ENCODE results near the gene CASP12.

CASP12 gene

DNA sequence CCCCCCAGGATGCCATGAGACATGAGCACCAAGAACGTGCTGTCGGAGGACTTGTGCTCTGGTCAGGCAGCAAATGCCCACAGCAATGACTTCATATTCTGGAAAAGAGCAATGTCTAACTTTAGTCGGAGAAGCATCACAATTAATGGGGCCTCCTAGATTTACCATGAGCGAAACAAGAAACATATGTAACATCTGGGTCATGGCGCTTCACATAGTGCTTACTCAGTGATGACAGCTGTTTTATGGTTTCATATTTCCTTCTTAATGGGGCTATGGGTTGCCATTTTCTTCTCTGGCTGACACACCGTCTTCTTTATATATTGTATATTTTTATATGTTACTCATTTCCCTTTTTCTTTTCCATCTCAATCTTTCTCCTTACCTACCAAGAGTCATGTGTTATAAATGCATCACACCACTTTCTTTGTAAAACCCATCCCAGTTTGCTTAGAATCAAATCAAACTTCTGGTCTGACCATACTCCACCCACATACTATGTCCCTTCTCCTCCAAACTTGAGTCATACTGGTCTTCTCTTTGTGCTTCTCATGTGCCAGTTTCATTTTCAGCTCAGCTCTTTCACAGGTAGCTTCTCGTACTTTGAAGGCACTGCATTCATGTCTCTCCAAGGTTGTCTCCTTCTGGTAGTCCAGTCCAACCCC lies 9.4 kb upstream of the CASP12 start:
- no peak overlapping the region for H3K4me3 ChIP-seq (ENCODE audit: low read length)
- TF ChIP-seq ZNF274 (IDR thresholded peaks at IDR 0.05; ENCODE audit: low read depth, low read length): no peak

DNA sequence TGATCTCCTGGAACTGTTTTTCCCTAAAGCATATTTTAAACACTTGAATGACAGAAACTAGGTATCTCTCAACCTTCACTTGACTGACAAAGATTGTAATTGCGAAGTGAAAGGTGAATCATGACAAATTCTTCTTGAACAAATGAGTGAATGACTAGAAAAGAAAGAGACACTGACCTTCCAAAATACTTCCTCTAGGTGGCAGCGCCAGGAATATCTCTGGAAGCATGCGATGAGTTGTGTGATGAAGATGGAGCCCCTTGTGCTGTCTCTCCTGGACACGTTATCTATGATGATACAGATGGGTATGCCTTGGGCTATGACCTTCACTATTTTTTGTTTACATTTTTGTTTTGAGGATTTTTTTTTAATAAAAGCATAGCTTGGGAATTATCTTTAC lies 7.0 kb upstream of the CASP12 start:
- no peak for TF ChIP-seq ZNF274 (IDR thresholded peaks at IDR 0.05; ENCODE audit: low read depth, low read length)
- no peak overlapping the region for H3K4me3 ChIP-seq (ENCODE audit: low read length)

DNA sequence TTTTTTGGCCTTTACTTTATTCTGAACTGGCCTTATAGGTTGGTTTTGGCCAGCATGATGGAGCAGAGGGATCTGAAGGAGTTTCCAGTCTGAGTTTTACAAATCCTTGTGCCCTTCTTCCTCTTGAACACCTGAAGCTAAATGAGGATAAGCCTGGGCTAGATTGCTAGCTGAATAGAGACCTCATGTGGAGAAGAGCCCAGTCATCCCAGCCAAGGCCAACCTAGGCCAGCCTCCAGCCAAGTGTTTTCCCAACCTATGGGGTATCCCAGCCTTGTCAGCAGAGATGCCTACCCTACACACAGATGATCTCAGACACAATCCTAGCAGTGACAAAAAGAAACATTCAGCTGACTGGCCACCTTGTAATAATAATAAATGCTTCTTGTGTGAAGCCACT lies 966 bp upstream of the CASP12 start:
- no peak for TF ChIP-seq ZNF274 (IDR thresholded peaks at IDR 0.05; ENCODE audit: low read depth, low read length)
- no peak overlapping the region for H3K4me3 ChIP-seq (ENCODE audit: low read length)

DNA sequence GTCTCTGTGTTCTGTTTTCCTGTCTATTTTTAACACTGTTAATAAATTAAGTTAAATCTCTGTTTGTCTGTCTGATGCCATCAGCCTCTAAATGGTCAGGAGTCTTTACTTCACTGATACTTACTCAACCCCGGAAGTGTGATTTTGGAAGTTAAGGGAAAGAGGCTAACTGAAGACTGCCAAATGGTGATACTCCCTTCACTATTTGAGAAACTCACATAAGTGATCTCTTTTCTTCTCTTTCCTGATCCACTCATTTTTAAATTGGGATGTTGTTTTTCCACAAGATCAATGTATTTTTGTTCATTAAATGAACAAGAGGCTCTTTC lies 389 bp upstream of the CASP12 start:
- no peak for TF ChIP-seq ZNF274 (IDR thresholded peaks at IDR 0.05; ENCODE audit: low read depth, low read length)
- no peak overlapping the region for H3K4me3 ChIP-seq (ENCODE audit: low read length)

DNA sequence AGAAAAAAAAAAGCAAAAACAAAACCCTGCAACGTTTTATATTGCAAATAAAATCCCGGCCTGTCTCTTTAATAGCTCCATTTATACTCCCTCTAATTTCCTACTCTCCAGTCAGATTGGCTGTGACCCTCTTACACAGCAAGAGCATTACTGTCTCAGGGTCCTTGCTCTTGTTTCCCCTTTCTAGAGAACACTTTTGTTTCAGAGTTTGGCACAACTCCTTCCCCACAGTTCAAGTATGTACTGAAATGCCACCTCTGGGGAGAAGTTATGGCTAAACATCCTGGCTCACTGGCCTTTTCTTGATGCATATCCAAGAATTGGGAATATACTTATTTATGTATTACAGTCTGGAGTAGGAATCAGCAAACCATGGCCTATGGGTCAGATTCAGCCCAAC lies 2.6 kb downstream of the CASP12 start:
- H3K4me3 ChIP-seq (ENCODE audit: low read length): no peak overlapping the region
- TF ChIP-seq ZNF274 (IDR thresholded peaks at IDR 0.05; ENCODE audit: low read depth, low read length): no peak

DNA sequence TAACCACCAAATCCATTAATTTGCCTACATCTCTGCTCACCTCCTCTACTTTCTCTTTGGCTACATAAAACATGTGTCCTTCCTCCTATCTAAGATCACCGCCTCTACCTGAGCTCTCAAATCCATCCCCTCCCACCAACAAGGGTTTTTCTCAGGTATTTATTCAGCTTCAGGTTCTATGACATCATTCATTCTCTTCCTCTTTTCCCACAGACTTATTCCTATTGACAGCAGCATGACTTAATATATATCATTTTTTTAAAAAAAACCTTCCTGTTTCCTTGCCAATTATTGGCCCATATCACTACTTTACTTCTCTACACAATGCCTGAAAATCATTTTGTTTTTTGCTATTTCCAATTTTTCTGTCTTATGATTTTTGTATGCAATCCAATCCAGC lies 4.4 kb downstream of the CASP12 start:
- H3K4me3 ChIP-seq (ENCODE audit: low read length): no peak overlapping the region
- TF ChIP-seq ZNF274 (IDR thresholded peaks at IDR 0.05; ENCODE audit: low read depth, low read length): no peak

DNA sequence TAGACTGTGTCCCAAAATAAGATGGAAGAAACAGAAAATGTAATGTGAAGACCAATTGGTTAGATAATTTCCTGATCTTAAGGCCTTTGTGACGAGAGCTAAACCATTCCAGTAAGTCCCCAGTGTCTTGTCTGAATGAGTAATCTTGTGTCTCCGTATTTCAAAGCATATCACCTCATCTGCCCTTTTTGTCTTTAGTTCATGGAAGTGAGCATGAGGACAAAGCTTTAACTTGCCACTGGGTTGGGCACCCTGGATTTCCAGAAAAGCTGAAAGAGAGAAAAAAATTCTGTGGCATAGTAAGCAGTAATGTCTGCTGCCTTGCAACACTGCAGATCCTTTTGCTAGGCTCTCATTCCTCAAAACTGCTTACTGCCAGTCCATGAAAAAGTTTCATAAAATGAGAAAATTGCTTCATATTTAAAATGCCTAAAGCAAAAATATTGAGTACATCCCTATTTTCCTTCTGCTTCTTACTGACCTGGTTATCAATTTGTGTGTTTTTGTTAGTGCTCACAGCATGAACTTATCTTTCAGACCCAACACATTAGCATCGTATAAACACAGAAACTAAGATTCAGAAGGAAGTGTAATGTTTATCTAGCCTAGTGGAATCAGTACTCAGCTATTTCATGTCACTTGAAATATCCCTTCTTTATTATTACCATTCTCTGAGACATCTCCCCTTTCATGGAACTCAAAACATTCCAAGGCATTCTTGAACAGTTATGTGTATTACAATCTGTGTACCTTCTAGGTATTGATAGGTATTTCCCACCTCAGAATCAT lies 5.3 kb downstream of the CASP12 start:
- H3K4me3 ChIP-seq (ENCODE audit: low read length): no peak overlapping the region
- no peak for TF ChIP-seq ZNF274 (IDR thresholded peaks at IDR 0.05; ENCODE audit: low read depth, low read length)

DNA sequence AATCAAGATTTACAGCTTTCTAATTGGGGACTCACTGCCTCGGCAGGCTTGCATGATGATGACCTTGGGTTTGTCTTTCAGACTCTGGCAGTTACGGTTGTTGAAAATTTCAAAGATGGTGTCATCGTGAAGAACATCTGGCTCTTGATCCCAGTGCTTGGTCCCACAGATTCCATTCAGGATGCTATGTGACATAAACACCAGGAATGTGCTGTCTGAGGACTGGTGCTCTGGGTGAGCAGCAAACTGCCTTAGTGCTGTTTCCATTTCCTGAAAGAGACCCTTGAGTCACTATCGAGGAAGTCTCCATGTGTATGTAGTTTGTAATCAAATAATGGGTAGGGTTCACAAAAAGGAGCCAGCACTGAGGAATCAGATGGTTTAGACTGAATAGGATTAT lies 7.1 kb downstream of the CASP12 start:
- no peak overlapping the region for H3K4me3 ChIP-seq (ENCODE audit: low read length)
- TF ChIP-seq ZNF274 (IDR thresholded peaks at IDR 0.05; ENCODE audit: low read depth, low read length): no peak

DNA sequence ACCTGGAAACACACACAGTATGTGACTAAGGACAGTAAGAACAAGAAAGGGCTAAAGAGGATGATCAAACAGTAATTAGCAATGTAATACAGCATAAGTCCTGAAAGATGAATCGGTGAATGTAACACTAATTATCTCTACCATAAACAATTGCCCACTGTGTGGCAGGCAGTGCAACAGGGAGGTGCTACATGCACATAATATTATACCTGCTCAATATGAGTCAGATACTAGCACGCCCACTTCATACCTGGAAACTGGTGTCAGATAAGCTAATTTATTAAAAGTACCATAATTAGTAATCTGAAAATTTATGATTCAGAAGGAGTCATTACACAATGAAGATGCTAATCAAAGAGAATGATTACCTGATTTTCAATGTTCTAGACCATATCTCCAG lies 14.9 kb downstream of the CASP12 start:
- no peak for TF ChIP-seq ZNF274 (IDR thresholded peaks at IDR 0.05; ENCODE audit: low read depth, low read length)
- H3K4me3 ChIP-seq (ENCODE audit: low read length): no peak overlapping the region

DNA sequence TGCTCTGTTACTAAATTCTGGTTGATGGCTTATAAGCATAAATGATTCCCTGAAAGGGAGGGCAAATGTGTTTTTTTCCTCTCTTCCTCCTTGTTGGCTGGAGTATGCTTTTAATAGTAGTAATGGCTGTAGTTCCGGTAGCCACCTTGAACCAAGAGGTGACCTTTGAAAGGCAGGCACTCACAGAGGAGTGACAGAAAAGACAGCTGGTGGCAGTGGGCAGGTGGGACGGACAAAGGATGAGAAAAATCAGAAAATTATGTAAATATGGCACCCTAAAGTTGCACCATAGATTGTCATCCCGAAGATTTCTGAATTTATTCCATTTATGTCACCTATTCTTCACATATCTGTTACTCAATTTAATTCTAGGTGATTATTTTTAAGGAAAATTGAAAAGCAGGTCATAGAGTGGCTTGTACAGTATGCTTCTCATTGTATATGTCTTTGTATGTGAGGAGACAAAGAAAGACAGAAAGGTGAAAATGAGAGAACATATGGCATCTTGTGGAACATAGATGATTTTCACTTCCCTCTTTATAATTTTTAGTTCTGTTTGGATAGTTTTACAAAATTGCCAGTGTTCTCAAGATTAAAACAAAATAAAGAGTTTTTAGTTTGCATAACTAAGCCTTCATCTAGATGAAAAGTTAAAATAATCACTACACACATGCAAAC lies 17.0 kb downstream of the CASP12 start:
- TF ChIP-seq ZNF274 (IDR thresholded peaks at IDR 0.05; ENCODE audit: low read depth, low read length): no peak
- peak overlapping the region; percentile 26; the same call in 1 of the 2 replicates for H3K4me3 ChIP-seq (ENCODE audit: low read length)

DNA sequence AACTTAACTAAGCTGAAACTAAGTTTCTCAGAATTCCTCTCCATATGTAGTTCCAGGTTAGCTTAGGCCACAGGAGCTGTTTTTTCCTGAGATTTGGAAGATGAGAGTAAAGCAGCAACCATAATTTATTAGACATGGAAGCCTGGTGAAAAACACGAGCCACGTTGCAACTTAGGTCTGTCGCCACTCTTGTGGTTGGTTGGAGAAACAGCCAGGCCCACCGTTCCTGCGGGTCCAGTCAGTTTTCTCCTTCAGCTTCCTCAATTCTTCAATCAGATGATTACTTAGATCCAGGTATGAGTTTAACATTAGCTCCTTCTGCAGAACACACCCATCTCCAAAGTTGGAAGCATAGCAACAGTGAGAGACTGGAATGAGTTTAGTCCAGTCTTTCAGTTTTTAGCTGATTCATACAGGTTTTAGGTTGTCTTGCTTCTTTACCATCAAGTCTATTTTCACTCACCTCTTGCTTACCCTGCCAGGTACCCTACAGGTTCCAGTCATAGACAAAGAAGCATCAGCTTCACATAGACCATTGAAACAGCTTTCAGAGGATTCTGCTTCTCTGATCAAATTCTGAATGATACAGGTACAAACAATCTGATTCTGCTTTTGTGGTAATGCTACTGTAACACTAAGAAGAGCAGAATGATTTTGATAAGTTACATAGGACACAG lies 18.6 kb downstream of the CASP12 start:
- TF ChIP-seq ZNF274 (IDR thresholded peaks at IDR 0.05; ENCODE audit: low read depth, low read length): no peak
- H3K4me3 ChIP-seq (ENCODE audit: low read length): no peak overlapping the region

DNA sequence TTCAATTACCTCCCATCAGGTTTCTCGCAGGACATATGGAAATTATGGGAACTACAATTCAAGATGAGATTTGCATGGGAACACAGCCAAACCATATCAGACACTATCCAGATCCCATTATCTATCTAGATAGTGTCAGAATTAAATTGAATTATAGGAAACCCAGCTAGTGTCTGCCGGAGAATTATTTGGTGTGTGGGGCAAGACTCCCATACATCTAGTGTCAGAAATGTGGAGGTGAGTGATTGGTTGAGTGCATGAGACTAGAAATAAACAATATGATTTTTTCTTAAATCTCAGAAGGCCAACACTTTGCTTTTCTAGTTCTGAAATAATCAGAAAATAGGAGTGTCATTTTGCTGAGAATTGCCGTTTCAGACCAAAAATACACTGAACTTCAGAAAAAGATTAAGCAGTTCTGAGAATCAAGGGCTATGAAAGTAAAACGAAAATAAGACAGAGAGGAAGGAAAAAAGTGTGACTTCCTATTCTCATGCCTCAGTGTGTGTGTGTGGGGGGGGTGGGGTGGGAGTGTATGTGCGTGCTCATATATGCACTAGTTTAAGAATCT lies 21.3 kb downstream of the CASP12 start:
- no peak for TF ChIP-seq ZNF274 (IDR thresholded peaks at IDR 0.05; ENCODE audit: low read depth, low read length)
- H3K4me3 ChIP-seq (ENCODE audit: low read length): no peak overlapping the region

DNA sequence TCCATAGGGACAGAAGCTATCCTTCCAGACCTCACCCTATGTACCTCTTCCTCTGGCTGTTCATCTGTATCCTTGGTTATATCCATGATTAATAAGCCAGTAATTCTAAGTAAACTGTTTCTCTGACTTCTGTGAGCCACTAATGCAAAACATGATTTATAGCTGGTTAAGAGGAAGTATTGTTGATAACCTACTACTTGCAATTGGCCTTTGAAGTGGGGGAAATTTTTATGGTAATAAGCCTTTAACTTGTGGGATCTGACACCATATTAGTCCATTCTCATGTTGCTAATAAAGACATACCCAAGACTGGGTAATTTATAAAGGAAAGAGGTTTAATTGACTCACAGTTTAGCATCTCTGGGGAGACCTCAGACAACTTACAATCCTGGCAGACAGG lies 21.9 kb downstream of the CASP12 start:
- TF ChIP-seq ZNF274 (IDR thresholded peaks at IDR 0.05; ENCODE audit: low read depth, low read length): no peak
- H3K4me3 ChIP-seq (ENCODE audit: low read length): no peak overlapping the region; the same call in 1 of the 2 replicates

DNA sequence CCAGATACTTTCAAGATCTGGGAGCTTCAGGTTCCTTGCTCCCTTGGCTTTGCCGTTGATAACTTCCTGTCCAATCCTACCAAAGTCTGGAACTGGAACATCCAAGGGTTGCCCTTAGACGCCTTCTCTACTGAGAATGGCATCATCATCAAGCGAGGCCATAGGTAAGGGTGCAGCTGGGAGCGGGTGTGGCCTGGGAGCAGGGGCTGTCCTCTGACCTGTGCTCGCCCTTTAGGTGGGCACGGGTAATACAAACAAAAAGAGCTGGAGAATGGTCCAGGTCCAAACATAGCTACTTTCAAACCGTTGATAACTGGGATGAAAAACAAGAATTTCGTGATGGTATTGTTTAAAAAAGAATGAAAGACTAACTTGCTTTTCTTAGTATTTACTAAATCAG lies 25.0 kb downstream of the CASP12 start:
- TF ChIP-seq ZNF274 (IDR thresholded peaks at IDR 0.05; ENCODE audit: low read depth, low read length): no peak
- no peak overlapping the region for H3K4me3 ChIP-seq (ENCODE audit: low read length)

All from GM08714 (cell line).